Hepatic stellate cell (primary cell): Measurements from ENCODE around the gene CREB3L1.
A peak's percentile ranks its signal among the peaks of the same experiment; 100 is the strongest.
"Not testable (repeated sequence)": the region's sequence is repeated elsewhere in the genome, so short reads cannot be mapped to it uniquely, and the experiment has no call there.

Source experiments
- DNase-seq: peaks from one replicate; pipeline ENCODE4 v3.0.0; 2011; ENCODE audit warnings: low spot score

The CREB3L1 gene

GRCh38 chr11:46248289-46249102, 29.0 kb upstream of the CREB3L1 start:
- DNase-seq = peak; percentile 96

DNA sequence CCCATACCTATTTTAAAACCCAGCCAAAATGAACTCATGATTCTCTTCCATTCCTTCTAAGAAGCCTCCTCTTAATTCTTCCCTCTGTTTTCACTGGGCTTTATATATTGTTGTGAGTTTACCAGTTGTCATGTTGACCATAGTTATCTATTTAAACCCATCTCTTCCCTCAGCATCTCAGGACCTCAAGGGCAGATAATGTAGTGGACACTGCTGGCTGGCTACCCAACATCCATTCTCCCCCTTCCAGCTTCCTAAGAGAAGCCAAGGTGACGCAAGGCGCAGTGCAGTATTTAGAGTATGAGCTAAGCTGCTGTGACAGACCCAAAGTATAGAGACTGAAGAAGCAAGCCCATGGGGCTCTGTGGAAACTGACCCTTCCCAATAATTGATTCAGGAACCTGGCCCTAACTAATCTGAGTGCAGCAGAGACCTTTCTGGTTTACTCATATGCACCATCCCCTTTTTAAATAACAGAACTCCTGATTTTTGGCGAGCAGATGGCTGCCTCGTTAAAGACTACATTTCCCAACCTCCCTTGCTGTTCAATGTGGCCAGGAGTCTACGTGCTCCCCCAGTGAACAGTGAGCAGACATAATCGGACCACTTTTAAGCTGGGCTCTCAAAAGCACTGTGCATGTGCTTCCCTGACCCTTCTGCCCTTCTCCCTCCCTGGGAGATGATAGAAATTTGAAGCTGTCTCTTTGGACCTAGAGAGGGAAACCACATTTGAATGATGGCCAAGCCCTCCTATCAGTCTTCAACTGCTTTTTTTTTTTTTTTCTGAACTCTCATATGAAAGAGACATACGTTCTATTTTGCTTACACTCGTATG, 28.1 kb upstream of the CREB3L1 start:
- DNase-seq = peak; percentile 37

DNA sequence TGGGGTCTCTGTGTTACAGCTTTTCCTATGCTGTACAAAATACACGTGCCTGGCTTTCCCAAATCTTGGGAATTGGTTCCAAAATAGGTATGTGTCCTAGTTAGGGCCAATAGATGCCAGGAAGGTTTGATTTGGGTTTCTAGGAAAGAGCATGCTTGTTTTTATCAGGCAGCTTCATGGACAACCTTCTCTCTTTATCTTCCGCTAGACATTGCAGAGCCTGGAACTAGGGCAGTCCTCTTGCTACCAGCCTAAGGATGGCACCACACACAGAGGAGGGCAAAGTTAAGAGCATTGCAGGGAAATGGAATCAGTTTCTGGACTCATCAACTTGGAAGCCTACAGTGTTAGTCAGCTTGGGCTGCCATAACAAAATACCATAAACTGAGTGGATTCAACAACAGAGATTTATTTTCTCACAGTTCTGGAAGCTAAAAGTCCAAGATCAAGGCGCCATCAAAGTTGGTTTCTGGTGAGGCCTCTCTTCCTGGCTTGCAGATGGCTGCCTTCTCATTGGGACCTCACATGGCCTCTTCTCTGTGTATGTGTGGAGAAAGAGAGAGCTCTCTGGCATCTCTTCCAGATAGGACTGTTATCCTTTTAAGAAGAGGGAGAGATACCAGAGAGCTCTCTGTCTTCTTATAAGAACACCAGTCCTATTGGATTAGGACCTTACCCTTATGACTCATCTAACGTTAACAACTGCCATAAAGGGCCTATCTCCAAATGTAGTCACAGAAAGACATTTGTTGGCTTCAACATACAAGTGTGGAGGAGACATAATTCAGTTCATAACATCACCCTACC, 27.3 kb upstream of the CREB3L1 start:
- no peak for DNase-seq

- no peak for DNase-seq
Observed at GRCh38 chr11:46250745-46251052, 26.8 kb upstream of the CREB3L1 start.

- DNase-seq = no peak
Observed at GRCh38 chr11:46251954-46252353, 25.5 kb upstream of the CREB3L1 start.

DNA sequence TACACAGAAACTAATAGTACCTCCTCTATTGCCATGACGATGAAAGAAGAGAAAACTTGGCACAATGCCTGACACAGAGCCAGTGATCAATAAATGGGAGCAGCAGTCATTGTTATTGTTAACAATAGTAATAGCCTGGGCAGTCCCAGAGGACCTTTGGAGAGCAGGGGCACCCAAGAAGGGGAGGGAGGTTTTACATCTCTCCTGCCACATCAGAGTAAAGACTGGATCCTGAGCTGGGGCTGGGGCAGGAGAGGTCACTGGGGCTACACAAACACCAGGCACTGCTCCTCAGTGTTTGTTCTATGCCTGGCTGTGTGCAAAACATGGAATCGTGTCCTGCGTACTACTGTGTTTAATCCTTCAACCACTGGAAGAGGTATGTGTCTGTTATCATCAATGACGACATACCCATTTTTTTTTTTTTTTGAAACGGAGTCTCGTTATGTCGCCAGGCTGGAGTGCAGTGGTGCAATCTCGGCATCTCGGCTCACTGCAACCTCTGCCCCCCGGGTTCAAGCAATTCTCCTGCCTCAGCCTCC, 25.0 kb upstream of the CREB3L1 start:
- DNase-seq = no peak

DNA sequence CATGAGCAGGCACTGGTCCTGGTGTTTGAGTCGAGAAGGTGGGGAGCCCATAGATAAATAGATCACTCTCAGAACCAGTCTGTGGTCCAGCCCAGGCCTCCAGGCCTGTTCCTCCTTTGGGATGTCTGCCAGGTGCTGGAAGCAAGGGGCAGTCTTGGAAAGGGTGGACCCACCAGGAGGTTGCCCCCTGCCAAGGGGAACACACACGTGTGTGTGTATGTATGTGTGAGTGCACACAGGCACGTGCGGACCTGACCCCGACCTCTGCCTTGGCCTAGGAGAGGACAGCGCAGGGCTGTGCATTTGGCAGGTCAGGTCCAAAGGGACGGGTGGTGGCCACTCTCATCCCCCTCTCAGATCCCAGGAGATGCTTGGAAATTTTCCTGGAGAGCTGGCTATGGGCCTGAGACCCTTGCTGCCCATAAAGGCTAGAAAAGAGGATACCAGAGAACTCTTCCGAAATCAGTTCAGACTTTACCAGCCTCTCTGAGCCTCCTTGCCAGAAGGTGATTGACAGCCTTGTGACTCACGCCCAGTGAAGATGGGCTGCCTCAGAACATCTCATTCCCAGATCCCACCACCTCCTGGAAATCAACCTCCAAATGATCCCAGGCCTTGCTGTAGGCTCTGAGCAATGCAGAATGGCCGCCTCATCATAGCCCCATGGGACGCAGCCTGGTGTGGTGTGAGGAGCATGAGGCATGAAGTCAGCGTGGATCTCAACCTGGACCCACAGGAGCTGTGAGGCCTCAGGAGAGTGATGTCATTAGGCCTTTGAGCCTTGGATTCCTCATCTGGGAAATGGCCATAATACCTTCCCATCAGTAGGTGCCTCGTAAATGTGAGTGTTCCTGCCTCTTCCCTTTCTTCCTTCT, 24.0 kb upstream of the CREB3L1 start:
- no peak for DNase-seq

DNA sequence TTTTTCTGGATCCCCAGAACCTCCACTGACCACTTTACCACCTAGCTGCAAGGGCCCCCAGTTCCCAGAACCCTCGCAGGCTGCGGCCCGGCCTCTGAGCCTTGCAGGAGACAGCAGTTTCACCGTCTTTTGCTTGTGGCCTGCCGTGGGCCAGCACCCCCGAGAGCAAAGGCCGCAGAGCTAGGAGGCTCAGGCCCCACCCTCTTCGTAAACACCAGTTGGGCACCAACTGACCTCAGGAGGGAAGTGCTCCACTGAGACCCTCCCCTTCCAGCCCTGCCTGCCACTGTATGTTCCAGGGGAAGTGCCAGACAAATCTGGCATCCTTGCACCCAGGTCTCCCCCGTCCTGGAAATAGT, 23.4 kb upstream of the CREB3L1 start:
- no peak for DNase-seq

- no peak for DNase-seq
Observed at GRCh38 chr11:46256540-46257001, 20.9 kb upstream of the CREB3L1 start.

GRCh38 chr11:46259347-46259746, 18.1 kb upstream of the CREB3L1 start:
- DNase-seq = not testable (repeated sequence)

- DNase-seq = no peak
Observed at GRCh38 chr11:46259971-46260560, 17.4 kb upstream of the CREB3L1 start.

DNA sequence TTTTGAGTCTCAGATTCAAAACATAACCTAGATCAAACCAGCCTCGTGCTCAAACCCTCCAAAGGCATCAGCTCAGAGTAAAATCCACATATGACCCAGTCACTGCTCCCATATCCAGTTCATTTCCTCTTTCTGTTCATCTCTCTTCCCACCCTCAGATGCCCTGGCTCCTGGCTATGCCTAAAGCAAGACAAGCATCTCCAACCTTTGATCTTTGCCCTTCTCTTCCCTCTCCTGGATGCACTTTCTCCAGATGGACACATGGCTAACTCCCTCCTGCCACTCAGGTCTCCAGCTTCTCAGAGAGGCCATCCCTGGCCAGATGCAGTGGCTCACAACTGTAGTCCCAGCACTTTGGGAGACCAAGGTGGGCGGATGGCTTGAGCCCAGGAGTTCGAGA, 14.3 kb upstream of the CREB3L1 start:
- DNase-seq = no peak

- DNase-seq = no peak
Observed at GRCh38 chr11:46264030-46264429, 13.4 kb upstream of the CREB3L1 start.

- DNase-seq = no peak
Observed at GRCh38 chr11:46264976-46265375, 12.5 kb upstream of the CREB3L1 start.

GRCh38 chr11:46265764-46266163, 11.7 kb upstream of the CREB3L1 start:
- no peak for DNase-seq

DNA sequence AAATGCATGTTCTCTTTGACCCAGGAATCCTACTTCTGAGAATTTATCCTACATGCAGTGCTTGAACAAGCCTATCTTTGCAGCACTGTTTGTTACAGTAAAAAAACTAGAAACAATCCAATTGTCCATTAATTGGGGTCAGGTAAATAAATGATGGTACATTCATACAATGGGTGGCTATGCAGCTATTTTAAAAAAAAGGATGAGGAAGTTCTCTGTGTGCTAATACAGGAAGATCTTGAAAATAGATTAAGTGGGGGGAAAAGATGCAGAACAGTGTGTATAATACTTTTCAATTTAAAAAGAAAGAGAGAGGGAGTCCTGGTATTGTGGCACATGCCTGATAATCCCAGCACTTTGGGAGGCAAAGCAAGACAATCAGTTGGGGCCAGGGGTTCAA, 9.5 kb upstream of the CREB3L1 start:
- no peak for DNase-seq

GRCh38 chr11:46270684-46271083, 6.8 kb upstream of the CREB3L1 start:
- no peak for DNase-seq

DNA sequence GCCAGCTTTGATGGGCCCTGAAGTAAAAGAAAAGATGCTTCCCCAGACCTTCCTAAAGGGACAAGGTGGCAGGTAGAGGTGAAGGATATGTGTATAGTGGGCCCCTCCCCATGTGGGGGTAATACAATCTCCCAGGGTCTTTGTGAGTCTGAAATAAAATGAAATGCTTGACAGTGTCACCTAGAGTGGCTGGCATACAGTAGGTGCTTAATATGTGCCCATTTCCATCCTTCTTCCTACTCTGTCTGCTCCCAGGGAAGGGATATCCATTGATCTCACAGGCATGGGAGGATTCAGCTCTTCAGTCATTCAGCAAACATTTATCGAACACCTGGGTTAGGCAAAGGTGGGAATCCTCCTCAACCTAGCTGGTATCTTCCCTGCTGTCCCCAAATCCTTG, 6.1 kb upstream of the CREB3L1 start:
- no peak for DNase-seq

GRCh38 chr11:46271875-46272815, 5.3 kb upstream of the CREB3L1 start:
- DNase-seq = no peak
